Stimulated activated CD8-positive, alpha-beta memory T cell treated with anti-CD3 and anti-CD28 coated beads, Interleukin-4, amount 100 ng/mL, for 24 hours (primary cell): Measurements from ENCODE around the gene ZNF365.

Source experiments
- DNase-seq: peaks from one replicate; pipeline ENCODE4 v3.0.0-alpha.2; 2020; ENCODE audit warnings: low read depth

ZNF365 gene

GRCh38 chr10:62422068-62422590 lies 48.0 kb downstream of the ZNF365 start:
- DNase-seq, result no peak

DNA sequence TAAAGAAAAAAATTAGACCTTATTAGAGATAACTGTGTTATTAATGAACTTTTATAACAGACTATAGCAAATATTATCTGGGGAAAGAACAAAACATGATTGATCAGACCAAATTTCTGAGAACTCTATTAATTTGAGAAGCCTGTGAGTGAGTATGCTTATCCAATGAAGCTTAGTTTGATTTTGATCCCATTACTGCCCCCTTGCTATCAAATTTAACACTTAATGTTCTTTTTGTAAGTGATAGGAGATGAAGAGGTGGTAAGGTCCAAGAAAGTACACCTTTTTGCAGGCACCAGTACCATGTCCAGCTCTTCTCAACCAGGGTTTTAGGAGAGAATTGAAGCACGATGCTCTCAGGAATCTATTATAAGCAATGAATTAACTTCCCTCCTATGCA lies 49.9 kb downstream of the ZNF365 start:
- DNase-seq, result no peak

DNA sequence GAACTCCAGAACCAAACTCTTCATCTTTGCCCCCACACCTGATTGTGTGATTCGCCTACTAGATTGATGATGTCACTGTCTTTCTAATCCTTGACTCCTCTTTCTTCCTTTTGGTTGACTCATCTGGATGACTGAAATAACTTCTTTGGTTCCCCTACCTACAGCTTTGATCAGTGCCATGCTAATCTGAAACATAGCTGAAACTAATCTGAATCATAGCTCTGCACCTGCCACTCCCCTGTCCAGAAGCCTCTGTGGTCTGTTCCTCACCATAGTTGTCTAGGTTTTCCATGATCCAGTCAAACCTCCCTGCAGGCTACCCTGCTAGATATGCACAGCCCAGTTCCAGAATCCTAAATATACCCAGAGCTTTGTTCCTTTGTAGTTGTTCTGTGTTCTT lies 51.9 kb downstream of the ZNF365 start:
- DNase-seq, result peak; percentile 1

- no peak for DNase-seq
These were observed 52.4 kb downstream of the ZNF365 start for GRCh38 chr10:62426600-62426999.

DNA sequence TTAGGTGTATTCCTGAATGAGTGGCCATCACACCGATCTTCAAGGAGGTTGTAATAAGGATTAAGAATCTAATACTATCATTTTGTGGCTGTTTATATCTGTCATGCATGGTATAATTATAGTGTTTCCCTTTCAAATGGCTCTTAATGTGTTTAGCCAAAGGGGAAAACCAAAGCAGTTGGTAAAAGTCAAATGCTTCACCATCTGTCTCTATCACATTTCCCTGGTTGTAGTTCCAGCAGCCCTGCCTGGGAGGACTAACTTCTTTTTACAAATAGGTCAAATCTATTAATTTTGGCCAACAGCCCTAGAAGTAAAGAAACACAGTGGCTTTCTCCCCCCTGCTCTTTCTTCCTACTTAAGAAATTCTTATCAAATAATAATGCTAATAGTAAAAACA lies 56.7 kb downstream of the ZNF365 start:
- no peak for DNase-seq

DNA sequence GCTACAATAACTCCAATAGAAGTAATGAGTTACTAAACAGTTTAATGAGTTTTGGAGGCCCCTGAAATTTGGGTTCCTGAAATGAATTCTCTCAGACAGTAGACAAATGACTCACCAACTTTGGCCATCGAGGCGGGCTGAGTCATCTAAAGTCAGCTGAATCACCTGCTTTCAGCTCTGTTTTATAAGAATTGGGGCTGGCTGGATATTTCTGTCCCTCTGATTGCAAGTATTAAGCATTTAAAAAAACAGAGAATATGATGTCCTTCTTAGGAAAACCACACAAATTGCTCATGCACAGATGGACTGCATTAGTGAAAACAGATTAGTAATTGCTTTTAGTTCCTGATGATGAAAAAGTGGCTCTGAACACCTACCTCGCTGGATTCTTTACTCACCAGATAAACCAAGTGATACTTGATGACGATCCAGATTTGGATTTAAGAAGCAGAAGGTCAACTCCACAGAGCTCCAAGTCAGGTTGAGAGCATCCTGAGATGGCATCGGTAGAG lies 59.1 kb downstream of the ZNF365 start:
- peak; percentile 44 for DNase-seq

DNA sequence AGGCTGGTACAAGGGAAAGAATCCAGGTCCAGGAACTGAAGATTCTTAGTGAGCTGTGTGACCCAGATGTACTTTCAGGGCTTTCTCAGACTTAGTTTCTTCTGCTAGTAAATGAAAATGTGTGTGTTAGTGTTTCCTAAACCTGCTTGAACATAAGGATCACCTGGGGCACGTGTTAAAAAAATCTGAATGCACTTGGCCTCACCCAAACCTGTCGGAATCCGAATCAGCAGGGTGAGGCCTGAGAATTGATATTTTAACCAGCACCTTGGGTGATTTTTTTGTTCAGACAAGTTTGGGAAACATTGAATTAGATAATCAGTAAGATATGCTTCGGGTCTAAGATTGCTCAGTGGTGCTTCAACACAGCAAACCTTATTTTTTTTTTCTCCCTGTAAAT lies 59.7 kb downstream of the ZNF365 start:
- DNase-seq, result no peak

DNA sequence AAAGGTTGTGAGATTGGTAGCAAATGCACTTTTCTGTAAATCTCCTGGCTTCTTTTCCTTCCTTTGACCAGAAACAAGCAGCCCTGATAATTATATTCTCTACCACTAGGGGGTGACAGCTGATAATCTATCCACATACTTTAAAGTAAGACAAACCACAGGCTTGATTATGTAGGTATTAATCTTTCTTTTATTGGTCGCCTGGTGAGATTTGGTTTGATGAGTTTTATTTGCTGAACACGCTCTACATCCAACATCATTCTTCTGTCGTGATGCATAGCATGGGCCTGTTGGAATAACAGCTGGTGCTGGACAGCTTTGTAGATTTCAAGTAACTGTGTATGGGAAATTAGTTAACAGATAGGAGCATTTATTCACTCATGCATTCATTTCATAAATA lies 63.5 kb downstream of the ZNF365 start:
- DNase-seq, result no peak

- no peak for DNase-seq
These were observed 67.8 kb downstream of the ZNF365 start for GRCh38 chr10:62442006-62442405.

DNA sequence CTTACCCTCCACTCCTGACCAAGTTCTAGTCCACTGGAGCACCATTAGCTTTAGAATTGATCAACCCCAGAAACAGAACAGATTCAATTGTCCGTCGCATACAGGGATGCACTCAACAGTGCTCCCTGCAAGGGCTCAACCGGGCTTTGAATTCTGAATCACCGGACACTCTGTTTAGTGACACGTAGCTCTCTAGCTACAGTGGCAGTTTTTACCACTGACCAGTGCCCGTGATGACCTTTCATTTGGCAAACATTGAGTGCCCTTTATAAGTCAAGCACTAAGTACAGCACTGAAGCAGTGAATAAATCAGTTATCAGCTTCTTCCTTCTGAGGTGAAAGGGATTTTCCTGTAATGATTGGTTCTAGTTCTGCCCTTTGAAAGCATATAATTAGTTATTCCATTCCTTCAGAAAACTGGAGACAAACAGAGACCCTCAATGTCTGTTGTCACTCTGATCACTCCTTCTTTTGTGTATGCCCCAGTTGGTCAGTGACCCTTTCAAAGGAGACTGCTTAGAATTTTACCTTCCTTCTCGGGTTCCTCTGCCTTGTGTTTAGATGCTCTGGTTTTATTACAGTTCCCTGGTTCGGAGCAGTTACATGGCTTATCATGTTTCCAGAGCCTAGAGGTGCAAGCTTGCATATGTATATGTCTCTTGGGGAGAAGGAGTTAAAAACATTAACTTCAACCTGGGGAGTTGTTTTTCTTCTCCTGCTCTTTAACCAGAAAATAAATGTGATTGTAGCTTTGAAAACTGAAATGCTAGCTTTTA lies 68.9 kb downstream of the ZNF365 start:
- DNase-seq, result no peak

- DNase-seq, result no peak
These were observed 69.7 kb downstream of the ZNF365 start for GRCh38 chr10:62443866-62444265.

- DNase-seq, result no peak
These were observed 72.5 kb downstream of the ZNF365 start for GRCh38 chr10:62446627-62447026.

GRCh38 chr10:62450912-62451610 lies 76.9 kb downstream of the ZNF365 start:
- no peak for DNase-seq

- DNase-seq, result no peak
These were observed 77.4 kb downstream of the ZNF365 start for GRCh38 chr10:62451611-62451975.
